Measurements from ENCODE around the gene SLC15A4. TPM values are rescaled to one million over a fixed set of nuclear protein-coding genes. Genes with fewer than 3 reads are reported as not detected.

SLC15A4 gene
- total and polyA plus RNA-seq, 2 of the 13 experiments (the other 11 are each of a cell fraction or from before 2014, with no cell fraction given): 17.3 to 22.7 TPM

GRCh38 chr12:128766738-128767501, 56.8 kb downstream of the SLC15A4 start:
- DNase-seq (ENCODE audit: low spot score) (no peak), FAIRE-seq (no peak), ATAC-seq (no peak)
- H3K79me2 ChIP-seq (ENCODE audit: insufficient read depth, low read length): no peaks in the 10 kb centered on the region
- no peaks in the 10 kb centered on the region for H3K9me3 ChIP-seq (ENCODE audit: low read length)
- peaks cover 6 to 45% of the 10 kb centered on the region in 2 experiments for H3K27me3 ChIP-seq (ENCODE audit: control insufficient read depth in 1 of 2, insufficient read depth in 2 of 2, low read length in 2 of 2)
- BruUV-seq (replicated peaks): no TSS peak
- in situ Hi-C loops (cut with HindIII; ENCODE audit: extremely low pct_ligation_motif_present, low pct_unique_long_range_greater_than_20kb): no loop called here
- WGBS (ENCODE audit: low lambda C conversion rate): 24% methylated on average over 6 of the region's 12 CpGs
- CTCF ChIA-PET (ENCODE audit: low intra/inter-chr PET ratio, low total read pairs): no interaction called here
- no peak overlapping the region for H2AFZ ChIP-seq (ENCODE audit: low read length)
- H3K4me3 ChIP-seq (replicated peaks in 1 of 3; ENCODE audit: insufficient read depth in 1 of 3, low read depth in 2 of 3, low read length in 3 of 3): no peak overlapping the region
- no peaks in the 10 kb centered on the region for H4K20me1 ChIP-seq (ENCODE audit: insufficient read depth, low read length)
- POLR2A ChIA-PET: no interaction called here
- peaks cover 7% of the 10 kb centered on the region; the same call in 1 of the 2 replicates for H3K4me1 ChIP-seq (ENCODE audit: insufficient read depth, low read length)
- no peak overlapping the region for H3K4me2 ChIP-seq (ENCODE audit: low read depth, low read length)
- no peak overlapping the region for H3K27ac ChIP-seq (ENCODE audit: extremely low read length, insufficient read depth, low read length)
- intact Hi-C loops (cut with micrococcal nuclease; ENCODE audit: unreplicated experiment): no loop called here
- H3K36me3 ChIP-seq (replicated peaks in 1 of 2; ENCODE audit: control insufficient read depth in 1 of 2, insufficient read depth in 2 of 2, low read length in 2 of 2): no peaks in the 10 kb centered on the region
- H3K9ac ChIP-seq (ENCODE audit: insufficient read depth, low read depth, low read length): no peak overlapping the region
- TF ChIP-seq ZNF841 (CRISPR knock-in tag; IDR thresholded peaks at IDR 0.05; ENCODE audit: borderline replicate concordance) (no peak), MXI1 (IDR thresholded peaks at IDR 0.05; ENCODE audit: borderline replicate concordance, low read depth, low read length) (no peak), STAG1 (CRISPR knock-in tag; IDR thresholded peaks at IDR 0.05) (no peak), LBX2 (CRISPR knock-in tag; IDR thresholded peaks at IDR 0.05; ENCODE audit: borderline replicate concordance) (no peak), ZFP82 (CRISPR knock-in tag; IDR thresholded peaks at IDR 0.05; ENCODE audit: borderline replicate concordance) (no peak), STAT6 (CRISPR knock-in tag; IDR thresholded peaks at IDR 0.05; ENCODE audit: borderline replicate concordance) (no peak), BCL6 (CRISPR knock-in tag; IDR thresholded peaks at IDR 0.05) (no peak), SETDB1 (CRISPR knock-in tag; IDR thresholded peaks at IDR 0.05; ENCODE audit: borderline replicate concordance) (no peak), CENPX (CRISPR knock-in tag; IDR thresholded peaks at IDR 0.05) (no peak), BHLHE40 (IDR thresholded peaks at IDR 0.05; ENCODE audit: low read length) (no peak), ZNF589 (CRISPR knock-in tag; conservative IDR thresholded peaks at IDR 0.05) (no peak), MED1 (CRISPR knock-in tag; IDR thresholded peaks at IDR 0.05) (no peak), CTCF (CRISPR knock-in tag; IDR thresholded peaks at IDR 0.05) (no peak), KDM6A (CRISPR knock-in tag; IDR thresholded peaks at IDR 0.05; ENCODE audit: low read depth) (no peak), NAIF1 (CRISPR knock-in tag; IDR thresholded peaks at IDR 0.05; ENCODE audit: borderline replicate concordance) (no peak)
